Mucosa of stomach (tissue), 1 donor: Measurements from ENCODE around the gene INTS7.
"Not testable (repeated sequence)": the region's sequence is repeated elsewhere in the genome, so short reads cannot be mapped to it uniquely, and the experiment has no call there.

Experiments
- H3K27me3 ChIP-seq: one replicate; pipeline ENCODE4 v1.7.0; 2013; ENCODE audit warnings: mild to moderate bottlenecking, low read length; ENCODE audit not compliant: control insufficient read depth, insufficient read depth
- H3K36me3 ChIP-seq: one replicate; pipeline ENCODE4 v1.7.0; 2013; ENCODE audit warnings: low read length; ENCODE audit not compliant: control insufficient read depth, insufficient read depth
- H3K4me1 ChIP-seq: one replicate; pipeline ENCODE4 v1.7.0; 2013; ENCODE audit warnings: mild to moderate bottlenecking, low read length; ENCODE audit not compliant: control insufficient read depth, insufficient read depth
- H3K4me3 ChIP-seq: one replicate; pipeline ENCODE4 v1.7.0; 2013; ENCODE audit warnings: low read length
- H3K9ac ChIP-seq: one replicate; pipeline ENCODE4 v1.7.0; 2013; ENCODE audit warnings: mild to moderate bottlenecking, low read length, moderate library complexity
- H3K9me3 ChIP-seq: one replicate; pipeline ENCODE4 v1.7.0; 2013; ENCODE audit warnings: mild to moderate bottlenecking, low read length, moderate library complexity; ENCODE audit not compliant: control insufficient read depth
- donor health status: Pancreatic carcinoma.

INTS7 gene

DNA sequence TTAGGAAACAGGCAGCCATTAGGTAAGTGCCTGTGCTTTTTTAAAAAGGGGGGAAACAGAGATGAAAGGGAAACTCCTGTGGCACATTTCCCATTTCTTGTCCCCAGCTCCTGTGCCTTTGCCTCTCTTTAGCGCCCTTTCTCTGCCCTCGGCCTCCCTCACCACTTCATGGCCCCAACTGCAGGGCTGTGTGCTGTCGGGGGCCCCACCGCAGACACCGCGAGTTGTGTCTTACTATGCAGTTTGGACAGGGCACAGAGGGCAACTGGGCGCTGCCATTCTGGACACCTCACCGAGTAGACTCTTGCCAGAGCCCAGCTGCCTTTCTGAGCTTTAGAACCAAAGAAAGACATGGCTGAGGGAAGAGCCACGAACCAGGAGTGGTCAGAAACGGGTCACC lies 111.1 kb downstream of the INTS7 start:
- Histone ChIP-seq H3K36me3 (no peaks in the 10 kb centered on the region), H3K4me1 (peaks cover 24% of the 10 kb centered on the region), H3K9me3 (no peaks in the 10 kb centered on the region), H3K27me3 (no peaks in the 10 kb centered on the region), H3K4me3 (no peak overlapping the region), H3K9ac (no peak overlapping the region)

DNA sequence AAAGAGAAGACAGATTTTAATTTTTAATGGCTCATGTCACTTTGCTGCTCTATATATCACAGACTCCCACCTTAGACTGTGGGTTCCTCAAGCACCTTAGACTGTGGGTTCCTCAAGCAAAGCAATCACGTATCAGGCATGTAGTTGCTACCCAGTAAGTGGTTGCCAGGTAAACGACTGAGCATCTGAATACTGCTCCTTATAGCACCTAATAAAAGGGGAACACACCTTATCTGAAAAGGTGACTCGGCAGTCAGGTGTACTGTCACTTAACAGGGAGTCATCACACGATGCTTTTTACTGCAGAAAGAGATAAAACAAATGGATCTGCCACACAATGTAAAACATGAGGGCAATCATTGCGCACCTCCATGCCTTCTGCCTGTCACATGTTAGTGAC lies 112.3 kb downstream of the INTS7 start:
- H3K27me3 ChIP-seq = no peaks in the 10 kb centered on the region
- H3K4me1 ChIP-seq = peaks cover 20% of the 10 kb centered on the region
- H3K9me3 ChIP-seq = no peaks in the 10 kb centered on the region
- no peak overlapping the region for H3K4me3 ChIP-seq
- H3K9ac ChIP-seq = no peak overlapping the region
- H3K36me3 ChIP-seq = no peaks in the 10 kb centered on the region

DNA sequence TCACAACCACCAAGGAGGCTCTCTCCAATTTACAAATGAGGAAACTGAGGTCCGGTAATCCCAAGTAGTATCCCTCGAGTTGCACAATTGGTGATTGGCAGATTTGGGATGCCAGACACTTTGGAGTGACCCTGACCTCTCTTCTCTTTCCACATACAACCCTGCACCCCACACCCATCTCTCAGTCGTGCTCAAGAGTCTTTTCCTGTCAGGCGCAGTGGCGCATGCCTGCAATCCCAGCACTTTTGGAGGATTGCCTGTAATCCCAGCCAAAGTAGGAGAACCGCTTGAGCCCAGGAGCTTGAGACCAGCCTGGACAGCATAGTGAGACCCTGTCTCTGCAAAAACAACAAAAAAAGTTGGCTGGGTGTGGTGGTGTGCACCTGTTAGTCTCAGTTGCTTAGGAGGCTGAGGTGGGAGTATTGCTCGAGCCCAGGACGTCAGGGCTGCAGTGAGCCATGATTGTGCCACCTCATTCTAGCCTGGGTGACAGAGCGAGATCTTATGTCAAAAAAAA lies 113.7 kb downstream of the INTS7 start:
- Histone ChIP-seq H3K9me3 (no peaks in the 10 kb centered on the region), H3K36me3 (no peaks in the 10 kb centered on the region), H3K9ac (no peak overlapping the region), H3K4me3 (no peak overlapping the region), H3K4me1 (peaks cover 23% of the 10 kb centered on the region), H3K27me3 (no peaks in the 10 kb centered on the region)

DNA sequence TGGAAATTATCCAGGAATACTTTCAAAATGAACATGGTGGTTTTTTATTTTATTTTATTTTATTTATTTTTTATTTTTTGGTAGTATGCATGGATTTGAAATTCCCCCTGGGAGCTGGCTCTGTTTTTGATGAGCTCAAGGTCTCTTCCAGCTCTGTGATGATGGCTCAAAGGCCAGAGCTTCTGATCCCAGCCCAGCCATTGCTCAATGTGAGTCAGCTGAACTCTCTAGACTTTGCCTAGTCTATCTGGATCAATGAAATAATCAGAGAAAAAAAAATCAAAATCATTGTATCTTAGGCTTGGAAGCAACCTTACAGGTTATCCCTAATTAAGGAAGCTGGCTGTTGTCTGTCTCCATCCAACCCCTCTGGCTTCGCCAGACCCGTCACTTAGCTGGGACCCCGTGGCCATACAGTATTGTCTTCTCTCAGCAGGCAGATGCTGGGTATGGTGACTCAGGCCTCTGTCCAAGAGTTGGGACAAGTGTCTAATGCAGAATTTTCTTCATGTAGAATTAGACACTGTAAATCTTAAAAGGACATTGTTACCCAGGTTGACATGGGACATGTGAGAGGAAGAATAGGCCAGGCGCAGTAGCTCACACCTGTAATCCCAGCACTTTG lies 114.6 kb downstream of the INTS7 start:
- Histone ChIP-seq H3K27me3 (no peaks in the 10 kb centered on the region), H3K9me3 (no peaks in the 10 kb centered on the region), H3K36me3 (no peaks in the 10 kb centered on the region), H3K4me1 (peaks cover 23% of the 10 kb centered on the region), H3K4me3 (no peak overlapping the region), H3K9ac (no peak overlapping the region)

DNA sequence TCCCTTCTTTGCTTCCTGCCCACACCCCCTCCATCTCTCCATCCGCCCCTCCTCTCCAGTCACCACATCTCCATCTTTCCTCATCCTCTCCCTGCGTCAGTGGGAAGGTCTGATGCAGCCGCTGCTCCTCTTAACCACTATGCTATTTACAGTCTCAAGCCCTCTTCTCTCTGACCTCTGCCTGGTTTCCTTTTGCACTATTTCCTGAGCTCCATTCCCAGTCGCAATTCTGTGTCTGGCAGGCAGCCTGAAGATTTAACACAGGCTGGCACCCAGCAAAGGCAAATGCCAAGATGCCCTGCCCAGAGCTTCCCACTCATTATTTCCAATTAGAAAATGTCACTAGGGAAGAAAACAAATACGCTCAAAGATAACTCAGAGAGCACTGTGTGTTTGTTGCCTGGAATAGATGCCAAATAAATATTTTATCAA lies 115.2 kb downstream of the INTS7 start:
- Histone ChIP-seq H3K9me3 (no peaks in the 10 kb centered on the region), H3K4me1 (peaks cover 23% of the 10 kb centered on the region), H3K9ac (no peak overlapping the region), H3K36me3 (no peaks in the 10 kb centered on the region), H3K27me3 (no peaks in the 10 kb centered on the region), H3K4me3 (no peak overlapping the region)

DNA sequence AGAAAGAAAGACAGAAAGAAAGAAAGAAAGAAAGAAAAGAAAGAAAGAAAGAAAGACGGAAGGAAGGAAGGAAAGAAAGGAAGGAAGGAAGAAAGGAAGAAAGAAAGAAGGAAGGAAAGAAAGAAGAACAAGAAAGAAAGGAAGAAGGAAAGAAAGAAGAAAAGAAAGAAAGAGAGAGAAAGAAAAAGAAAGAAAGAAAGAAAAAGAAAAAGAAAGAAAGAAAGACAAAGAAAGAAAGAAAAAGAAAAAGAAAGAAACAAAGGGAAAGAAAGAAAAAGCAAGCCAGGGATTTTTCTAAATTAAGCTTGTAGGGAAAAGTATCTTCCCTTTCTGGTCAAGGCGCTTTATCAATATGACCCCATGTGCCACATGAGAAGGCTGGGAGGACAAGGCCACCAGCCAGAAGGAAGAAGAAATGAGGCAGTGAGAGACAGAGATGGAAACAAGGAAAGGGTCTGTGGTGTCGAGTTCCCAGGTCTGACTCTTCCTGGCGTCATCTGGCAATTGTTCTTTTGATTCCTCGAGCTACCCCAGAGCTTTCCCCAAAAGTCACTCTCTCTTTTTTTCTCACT lies 116.4 kb downstream of the INTS7 start:
- no peak overlapping the region for H3K4me3 ChIP-seq
- H3K36me3 ChIP-seq = no peaks in the 10 kb centered on the region
- peaks cover 23% of the 10 kb centered on the region for H3K4me1 ChIP-seq

DNA sequence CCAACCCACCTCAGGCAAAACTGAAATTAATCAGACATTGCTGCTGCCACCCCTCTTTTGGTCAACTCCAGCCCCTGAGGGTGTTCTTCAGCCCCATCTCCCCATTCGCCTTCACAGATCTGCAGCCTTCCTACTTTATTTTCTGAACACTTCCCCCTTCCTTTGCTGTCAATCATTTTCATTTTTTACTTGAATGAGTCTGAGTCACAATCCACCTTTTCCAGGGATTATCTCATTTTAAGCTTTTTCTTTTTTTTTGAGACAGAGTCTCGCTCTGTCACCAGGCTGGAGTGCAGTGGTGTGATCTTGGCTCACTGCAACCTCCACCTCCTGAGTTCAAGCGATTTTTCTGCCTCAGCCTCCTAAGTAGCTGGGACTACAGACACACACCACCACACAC lies 118.9 kb downstream of the INTS7 start:
- not testable (repeated sequence) for H3K27me3 ChIP-seq, H3K9ac ChIP-seq, H3K36me3 ChIP-seq, H3K9me3 ChIP-seq, H3K4me3 ChIP-seq
- peaks cover 23% of the 10 kb centered on the region for H3K4me1 ChIP-seq

More for the DNA sequence above, 116.4 kb downstream of the INTS7 start:
- Histone ChIP-seq H3K9ac (no peak overlapping the region), H3K27me3 (no peaks in the 10 kb centered on the region), H3K9me3 (no peaks in the 10 kb centered on the region)

DNA sequence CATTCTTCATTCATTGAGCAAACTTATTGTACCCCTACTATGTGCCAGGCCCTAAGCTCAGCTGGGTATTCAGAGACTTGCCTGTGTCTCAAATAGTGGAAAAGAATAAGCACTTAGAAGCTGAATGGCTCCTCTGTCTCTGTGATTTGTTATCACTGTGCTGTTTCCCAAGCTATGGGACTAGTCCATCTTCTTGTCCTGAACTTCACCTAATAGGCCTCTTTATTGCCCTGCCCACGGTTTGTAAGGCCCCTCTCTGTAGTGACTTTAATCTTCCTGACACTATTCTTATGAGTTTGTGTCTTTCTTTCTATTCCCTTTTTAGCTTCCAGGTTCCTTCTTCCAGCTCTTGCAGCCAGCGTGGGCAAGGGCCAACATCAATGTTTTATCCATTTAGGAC lies 119.4 kb downstream of the INTS7 start:
- peaks cover 23% of the 10 kb centered on the region for H3K4me1 ChIP-seq
- no peaks in the 10 kb centered on the region for H3K9me3 ChIP-seq
- H3K4me3 ChIP-seq = no peak overlapping the region
- H3K9ac ChIP-seq = no peak overlapping the region
- no peaks in the 10 kb centered on the region for H3K27me3 ChIP-seq
- H3K36me3 ChIP-seq = no peaks in the 10 kb centered on the region

DNA sequence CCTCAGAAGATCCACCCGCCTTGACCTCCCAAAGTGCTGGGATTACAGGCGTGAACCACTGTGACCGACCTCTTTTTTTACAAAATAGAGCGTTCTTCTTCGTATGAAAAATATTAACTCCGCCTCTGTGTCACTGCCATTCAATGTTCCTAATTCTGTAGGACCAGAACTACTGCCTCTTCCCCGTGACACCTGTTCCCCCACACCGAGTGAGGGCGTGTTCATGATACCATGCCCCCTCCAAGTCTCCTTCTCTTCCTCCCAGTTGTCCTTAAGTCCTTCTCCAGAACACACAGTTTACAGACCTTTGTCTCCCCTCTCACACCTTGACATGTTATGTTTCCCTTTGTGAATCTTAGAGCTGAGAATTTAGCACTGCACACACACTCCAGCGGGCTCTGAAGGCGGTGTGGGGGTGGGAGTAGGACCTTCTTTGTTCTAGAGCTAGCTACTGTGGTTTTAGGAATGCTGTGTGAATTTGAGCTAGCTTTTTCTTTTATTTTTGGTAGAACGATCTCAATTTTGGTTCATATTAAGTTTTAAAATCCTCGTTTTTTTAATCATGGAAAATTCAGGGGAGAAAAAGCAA lies 122.4 kb downstream of the INTS7 start:
- H3K9ac ChIP-seq = no peak overlapping the region
- peaks cover 5% of the 10 kb centered on the region for H3K4me1 ChIP-seq
- H3K4me3 ChIP-seq = no peak overlapping the region
- no peaks in the 10 kb centered on the region for H3K27me3 ChIP-seq
- no peaks in the 10 kb centered on the region for H3K36me3 ChIP-seq
- no peaks in the 10 kb centered on the region for H3K9me3 ChIP-seq

DNA sequence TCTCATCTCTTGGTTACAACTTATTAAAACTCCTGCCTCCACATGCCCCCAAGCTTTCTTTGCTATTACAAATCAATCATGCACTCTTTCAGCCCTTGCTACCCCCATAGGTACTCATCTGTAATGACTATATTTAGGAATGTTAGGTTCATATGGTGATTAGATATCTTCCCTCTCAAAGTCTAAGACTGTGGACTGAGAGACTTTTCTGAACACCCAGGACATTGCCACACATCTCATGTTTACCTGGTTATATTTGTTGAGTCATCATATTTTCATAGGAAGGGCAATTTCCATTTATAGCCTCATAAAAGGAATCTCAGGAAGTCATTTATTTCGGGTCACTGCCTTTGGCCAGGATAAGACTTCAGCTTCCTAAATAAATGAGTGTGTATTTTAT lies 123.3 kb downstream of the INTS7 start:
- Histone ChIP-seq H3K27me3 (no peaks in the 10 kb centered on the region), H3K9ac (no peak overlapping the region), H3K36me3 (no peaks in the 10 kb centered on the region), H3K9me3 (no peaks in the 10 kb centered on the region), H3K4me1 (no peaks in the 10 kb centered on the region), H3K4me3 (no peak overlapping the region)

DNA sequence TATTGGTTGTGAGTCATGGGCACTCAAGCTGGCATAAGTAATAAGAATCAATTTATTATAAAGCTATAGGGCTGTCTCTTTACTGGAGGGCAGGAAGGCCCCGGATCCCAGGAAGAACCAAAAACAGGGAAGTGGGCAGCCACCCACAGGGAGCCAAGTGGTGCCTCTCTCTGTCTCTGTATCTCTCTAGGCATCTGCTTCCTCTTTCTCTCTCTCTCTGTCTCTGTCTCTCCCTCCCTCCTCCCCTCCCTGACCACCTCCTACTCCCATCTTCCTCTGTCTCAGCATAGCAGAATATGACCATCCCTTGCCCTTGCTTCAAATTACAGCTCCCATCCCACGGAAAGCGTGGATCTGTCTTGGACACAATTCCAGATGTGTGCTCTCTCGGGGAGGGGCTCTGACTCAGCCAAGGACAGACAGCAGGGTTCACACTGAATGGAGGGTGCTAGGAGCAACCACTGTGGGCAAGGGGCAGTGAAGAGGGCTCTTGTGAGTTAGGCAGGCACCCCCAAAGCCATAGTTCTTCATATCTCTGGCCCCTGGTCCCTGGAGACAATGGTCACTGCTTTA lies 124.4 kb downstream of the INTS7 start:
- H3K9ac ChIP-seq = no peak overlapping the region
- H3K4me1 ChIP-seq = no peaks in the 10 kb centered on the region
- H3K9me3 ChIP-seq = no peaks in the 10 kb centered on the region
- no peak overlapping the region for H3K4me3 ChIP-seq
- no peaks in the 10 kb centered on the region for H3K27me3 ChIP-seq
- H3K36me3 ChIP-seq = no peaks in the 10 kb centered on the region

DNA sequence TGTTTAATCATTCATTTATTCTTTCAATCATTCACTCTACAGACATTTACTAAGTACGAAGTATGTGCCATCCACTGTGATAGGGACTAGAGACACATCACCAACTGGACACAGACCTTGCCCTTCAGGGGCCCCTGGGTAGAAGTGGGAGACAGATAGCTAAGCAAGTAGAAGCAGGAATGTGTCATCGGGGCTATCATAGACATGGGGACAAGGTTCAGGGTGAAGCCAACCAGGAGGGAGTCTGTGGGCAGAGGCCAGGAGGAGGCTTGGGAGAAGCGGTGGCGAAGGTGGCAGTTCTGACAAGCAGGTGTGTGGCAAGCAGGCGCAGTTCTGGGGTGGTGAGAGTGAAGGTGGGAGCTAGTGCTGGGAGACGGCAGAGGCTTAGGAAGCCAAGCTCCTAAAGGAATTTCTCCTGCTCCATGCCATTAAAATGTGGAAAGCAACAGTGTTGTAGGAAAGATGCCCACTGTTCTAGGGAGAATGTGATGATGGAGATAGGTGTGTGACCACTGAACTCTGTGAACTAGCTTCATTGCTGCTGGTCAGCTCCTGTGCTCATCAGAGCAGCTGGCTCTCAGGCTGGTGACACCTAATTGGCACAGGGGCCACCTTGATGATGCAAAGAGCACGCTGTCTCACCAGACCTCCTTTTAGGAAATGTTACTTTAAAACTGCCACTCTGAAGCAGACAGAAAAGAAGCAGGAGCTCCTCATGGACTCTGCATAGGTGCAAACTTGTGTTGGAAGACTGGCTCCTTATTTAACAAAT lies 125.1 kb downstream of the INTS7 start:
- Histone ChIP-seq H3K36me3 (no peaks in the 10 kb centered on the region), H3K4me1 (no peaks in the 10 kb centered on the region), H3K9ac (no peak overlapping the region), H3K4me3 (no peak overlapping the region), H3K27me3 (no peaks in the 10 kb centered on the region), H3K9me3 (no peaks in the 10 kb centered on the region)
